ENCODE measurements around the gene KCNK15. TPM values are rescaled to one million over a fixed set of nuclear protein-coding genes. Genes with fewer than 3 reads are reported as not detected.

KCNK15 gene
- polyA plus RNA-seq, 3 donors from 2014 or later: not detected

DNA sequence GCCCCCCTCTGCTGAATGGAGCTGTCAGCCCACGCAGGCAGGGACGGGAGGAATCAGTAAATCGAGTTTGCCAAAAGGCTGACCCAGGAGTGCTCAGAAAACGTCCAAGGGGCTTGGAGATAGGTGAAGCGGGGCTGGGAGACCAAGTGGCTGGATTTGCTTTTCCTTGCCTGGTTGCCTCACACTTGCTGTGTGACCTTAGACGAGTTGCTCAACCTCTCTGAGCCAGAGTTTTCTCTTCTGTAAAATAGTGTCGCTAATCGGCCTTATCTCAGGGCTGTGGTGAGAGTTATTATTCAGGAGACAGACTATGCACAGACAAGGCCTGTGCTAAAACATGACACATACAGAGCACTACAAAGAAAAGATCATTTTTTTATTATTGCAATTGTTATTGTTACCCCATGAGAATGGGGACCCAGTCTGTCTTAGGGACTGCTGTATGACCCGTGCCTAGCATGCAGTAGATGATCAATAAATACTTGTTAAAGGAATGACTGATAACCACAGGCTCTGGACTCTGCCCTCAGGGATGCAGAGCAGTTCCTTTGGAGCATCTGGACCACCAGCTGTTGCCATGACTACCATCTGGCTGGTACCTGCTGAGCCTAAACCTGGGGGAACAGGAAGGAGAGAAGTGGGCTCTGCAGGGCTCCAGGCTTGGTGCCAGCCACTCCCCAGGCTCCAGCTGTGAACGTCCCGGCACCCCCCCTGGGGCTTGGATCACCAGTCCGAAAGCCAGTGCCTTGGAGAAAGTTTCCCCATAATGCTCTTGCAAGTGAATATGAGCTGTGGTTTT is 901 bp downstream of the KCNK15 start:
- no peaks in the 10 kb centered on the region for H3K9me3 Mint-ChIP-seq
- H3K27me3 Mint-ChIP-seq (ENCODE audit: low read depth in 3 of 3): peaks cover 15 to 19% (median 16%) of the 10 kb centered on the region in 3 donors
- peak overlapping the region; percentile 56 to 81 (median 67) for H3K4me3 Mint-ChIP-seq
- H3K27ac Mint-ChIP-seq: no peak overlapping the region
- no peak for DNase-seq
- peaks cover 10 to 13% of the 10 kb centered on the region in 2 donors for H3K4me1 Mint-ChIP-seq
- no peaks in the 10 kb centered on the region for H3K36me3 Mint-ChIP-seq

DNA sequence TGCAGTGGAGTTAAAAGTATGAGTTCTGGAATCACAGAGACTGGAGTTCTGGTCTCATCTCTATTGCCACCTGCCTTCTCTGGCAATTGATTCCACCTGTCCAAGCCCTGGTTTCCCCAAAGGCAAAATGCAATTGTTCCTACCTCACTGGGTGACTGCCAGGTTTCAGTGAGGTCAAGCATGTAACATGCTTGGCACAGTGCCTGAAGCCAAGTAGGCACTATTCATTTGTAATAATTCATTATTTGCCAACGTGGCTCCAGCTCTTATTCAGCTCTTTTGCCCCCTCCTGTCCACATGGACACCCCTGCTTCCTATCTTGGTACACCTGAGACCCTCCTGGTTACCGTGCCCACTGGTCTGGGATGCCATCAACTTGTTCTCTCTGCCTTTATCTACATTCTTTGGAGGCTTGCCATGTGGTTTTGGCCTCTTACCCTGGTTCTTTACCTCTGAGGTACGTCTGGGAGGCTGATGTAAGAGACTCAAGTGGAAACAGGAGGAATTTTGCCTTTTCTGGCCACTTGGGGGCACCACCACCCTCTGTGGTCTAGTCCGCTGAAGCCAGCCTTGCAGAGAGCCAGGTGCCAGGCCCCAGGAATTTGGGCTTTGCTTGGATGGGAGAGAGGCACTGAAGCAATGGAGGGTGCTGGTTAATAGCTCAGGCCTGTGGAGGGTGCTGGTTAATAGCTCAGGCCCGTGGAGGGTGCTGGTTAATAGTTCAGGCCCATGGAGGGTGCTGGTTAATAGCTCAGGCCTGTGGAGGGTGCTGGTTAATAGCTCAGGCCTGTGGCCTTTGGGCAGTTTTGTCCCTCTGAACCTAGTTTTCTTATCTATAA is 1.7 kb downstream of the KCNK15 start:
- no peaks in the 10 kb centered on the region for H3K36me3 Mint-ChIP-seq
- DNase-seq: peak in 1 of 3 donors; percentile 24
- peak overlapping the region in 3 of 5 donors; percentile 8 to 69 (median 8) for H3K4me3 Mint-ChIP-seq
- peaks cover 10 to 13% of the 10 kb centered on the region in 2 donors for H3K4me1 Mint-ChIP-seq
- no peak overlapping the region for H3K27ac Mint-ChIP-seq
- peaks cover 13 to 19% (median 16%) of the 10 kb centered on the region in 3 donors for H3K27me3 Mint-ChIP-seq (ENCODE audit: low read depth in 3 of 3)
- H3K9me3 Mint-ChIP-seq: no peaks in the 10 kb centered on the region

DNA sequence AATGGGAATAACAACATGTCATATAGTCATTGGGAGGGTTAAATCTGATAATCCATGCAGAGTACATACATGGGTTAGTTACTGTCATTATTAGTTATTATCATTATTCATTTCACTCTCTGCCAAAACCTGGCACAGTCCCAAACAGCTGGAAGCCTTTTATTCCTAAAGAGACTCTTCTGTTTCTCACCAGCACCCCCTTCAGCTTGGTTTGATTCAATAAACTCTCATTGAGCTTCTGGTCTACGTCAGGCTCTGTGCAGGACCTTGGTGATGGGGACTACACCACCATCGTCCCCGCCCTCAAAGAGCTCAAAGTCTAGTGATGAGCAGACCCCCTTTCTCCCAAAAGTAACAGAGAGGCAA is 2.3 kb downstream of the KCNK15 start:
- H3K4me3 Mint-ChIP-seq: no peak overlapping the region
- no peaks in the 10 kb centered on the region for H3K36me3 Mint-ChIP-seq
- H3K27me3 Mint-ChIP-seq (ENCODE audit: low read depth in 3 of 3): peaks cover 13 to 19% (median 16%) of the 10 kb centered on the region in 3 donors
- no peaks in the 10 kb centered on the region for H3K9me3 Mint-ChIP-seq
- H3K27ac Mint-ChIP-seq: no peak overlapping the region
- no peak for DNase-seq
- peaks cover 10 to 13% of the 10 kb centered on the region in 2 donors for H3K4me1 Mint-ChIP-seq

DNA sequence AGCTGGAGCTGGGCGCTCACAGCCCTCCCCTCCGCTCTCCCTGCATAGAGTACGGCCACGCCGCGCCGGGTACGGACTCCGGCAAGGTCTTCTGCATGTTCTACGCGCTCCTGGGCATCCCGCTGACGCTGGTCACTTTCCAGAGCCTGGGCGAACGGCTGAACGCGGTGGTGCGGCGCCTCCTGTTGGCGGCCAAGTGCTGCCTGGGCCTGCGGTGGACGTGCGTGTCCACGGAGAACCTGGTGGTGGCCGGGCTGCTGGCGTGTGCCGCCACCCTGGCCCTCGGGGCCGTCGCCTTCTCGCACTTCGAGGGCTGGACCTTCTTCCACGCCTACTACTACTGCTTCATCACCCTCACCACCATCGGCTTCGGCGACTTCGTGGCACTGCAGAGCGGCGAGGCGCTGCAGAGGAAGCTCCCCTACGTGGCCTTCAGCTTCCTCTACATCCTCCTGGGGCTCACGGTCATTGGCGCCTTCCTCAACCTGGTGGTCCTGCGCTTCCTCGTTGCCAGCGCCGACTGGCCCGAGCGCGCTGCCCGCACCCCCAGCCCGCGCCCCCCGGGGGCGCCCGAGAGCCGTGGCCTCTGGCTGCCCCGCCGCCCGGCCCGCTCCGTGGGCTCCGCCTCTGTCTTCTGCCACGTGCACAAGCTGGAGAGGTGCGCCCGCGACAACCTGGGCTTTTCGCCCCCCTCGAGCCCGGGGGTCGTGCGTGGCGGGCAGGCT is 4.6 kb downstream of the KCNK15 start:
- Mint-ChIP-seq H3K27ac (no peak overlapping the region), H3K36me3 (no peaks in the 10 kb centered on the region), H3K9me3 (no peaks in the 10 kb centered on the region), H3K27me3 (ENCODE audit: low read depth in 3 of 3) (peaks cover 4 to 14% (median 8%) of the 10 kb centered on the region in 3 donors), H3K4me1 (peaks cover 6 to 8% of the 10 kb centered on the region in 2 donors), H3K4me3 (no peak overlapping the region)
- no peak for DNase-seq

DNA sequence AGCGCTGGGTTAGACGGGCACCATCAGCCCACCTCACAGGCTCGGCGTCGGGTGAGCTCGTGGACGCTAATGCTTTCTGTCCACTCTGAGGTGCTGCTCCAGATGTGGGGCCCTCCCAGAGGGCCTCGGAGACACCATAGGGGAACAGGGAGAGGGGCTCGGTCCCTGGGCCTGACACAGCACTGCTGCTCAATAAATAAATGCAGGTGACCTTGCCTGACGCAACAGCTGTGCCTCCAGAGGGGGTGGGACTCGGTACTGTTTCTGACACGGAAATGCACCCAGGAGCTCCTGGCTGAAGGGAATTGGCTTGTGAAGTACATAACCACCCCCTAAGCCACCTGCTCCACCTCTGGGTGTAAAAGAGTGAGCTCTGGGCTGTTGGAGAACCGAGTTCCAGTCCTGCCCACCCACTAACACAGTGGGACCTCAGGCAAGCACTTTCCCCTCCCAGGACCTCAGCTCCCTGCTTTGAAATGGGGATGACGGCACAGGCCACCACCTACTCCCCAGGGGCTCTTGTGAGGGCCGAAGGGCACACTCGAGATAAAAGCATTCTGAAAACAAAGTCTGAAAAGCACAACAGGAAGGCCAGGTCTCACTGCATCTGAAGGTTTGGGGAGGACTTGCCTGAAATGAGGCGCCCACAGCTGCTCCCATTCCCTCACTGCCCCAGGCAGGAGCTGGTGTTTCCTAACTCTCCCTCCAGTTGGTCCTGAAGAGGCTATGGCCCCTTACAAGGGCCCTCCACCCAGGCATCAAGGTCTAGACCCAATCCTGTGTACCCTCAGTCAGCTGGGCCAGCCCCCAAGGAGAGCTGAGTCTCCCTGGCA is 6.7 kb downstream of the KCNK15 start:
- Mint-ChIP-seq H3K27ac (no peak overlapping the region), H3K27me3 (ENCODE audit: low read depth in 3 of 3) (peaks cover 0 to 9% (median 0%) of the 10 kb centered on the region in 3 donors), H3K4me1 (peaks cover 0 to 2% of the 10 kb centered on the region in 2 donors), H3K36me3 (no peaks in the 10 kb centered on the region), H3K9me3 (no peaks in the 10 kb centered on the region), H3K4me3 (no peak overlapping the region)
- DNase-seq: no peak

DNA sequence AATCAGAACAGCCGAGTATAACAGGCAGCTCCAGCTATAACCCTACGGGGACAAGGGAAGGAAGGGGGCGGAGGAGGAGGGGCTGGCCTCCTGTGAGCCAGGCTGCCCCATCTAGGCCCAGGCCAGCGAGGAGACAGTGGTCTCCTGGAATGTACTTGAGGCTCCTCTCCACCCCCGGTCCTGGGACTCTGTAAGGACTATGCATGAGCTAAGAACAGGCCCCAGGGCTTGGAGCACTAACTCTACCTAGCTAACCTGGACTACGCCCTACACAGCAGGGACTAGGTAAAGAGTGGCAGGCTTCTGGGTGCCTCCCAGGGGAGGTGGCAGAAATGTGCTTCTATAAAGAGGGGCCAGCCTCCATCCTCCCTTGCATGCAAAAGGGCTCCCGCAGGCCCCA is 8.9 kb downstream of the KCNK15 start:
- Mint-ChIP-seq H3K9me3 (no peaks in the 10 kb centered on the region), H3K36me3 (no peaks in the 10 kb centered on the region), H3K27me3 (ENCODE audit: low read depth in 3 of 3) (peaks cover 0 to 5% (median 0%) of the 10 kb centered on the region in 3 donors), H3K27ac (no peak overlapping the region), H3K4me3 (no peak overlapping the region), H3K4me1 (no peaks in the 10 kb centered on the region)
- DNase-seq: no peak

DNA sequence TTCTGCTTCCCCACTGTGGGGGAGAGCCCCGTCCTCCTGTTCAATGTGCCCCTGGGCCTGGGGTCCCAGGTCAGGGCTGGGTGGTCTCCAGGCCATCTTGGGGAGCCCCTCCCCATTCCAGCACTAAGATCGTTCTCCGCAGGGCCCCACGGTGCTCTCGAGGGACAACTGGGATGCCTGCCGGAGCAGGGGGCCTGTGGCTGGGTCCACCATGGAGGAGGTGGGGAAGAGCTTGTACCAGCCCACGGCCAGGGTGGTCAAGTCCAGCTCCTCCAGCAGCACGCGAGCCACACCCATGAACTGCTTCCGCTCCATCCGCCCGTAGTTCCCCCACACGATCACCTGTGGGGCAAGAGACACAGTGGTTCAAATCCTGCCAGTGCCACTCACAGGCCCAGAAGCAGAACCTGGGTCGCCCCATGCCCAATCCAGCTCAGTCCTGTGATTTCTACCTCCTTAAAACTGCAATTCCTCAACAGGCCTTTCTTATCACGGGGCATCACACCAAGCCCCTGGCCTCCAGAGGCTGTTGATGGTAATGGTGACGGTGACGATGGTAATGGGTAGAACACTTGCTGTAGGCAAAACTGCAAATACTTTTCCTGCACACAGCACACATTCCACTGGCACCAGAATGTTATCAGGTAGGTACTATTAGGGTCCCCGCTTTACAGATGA is 10.5 kb downstream of the KCNK15 start:
- Mint-ChIP-seq H3K9me3 (no peaks in the 10 kb centered on the region), H3K4me3 (no peak overlapping the region), H3K4me1 (no peaks in the 10 kb centered on the region), H3K27me3 (ENCODE audit: low read depth in 3 of 3) (peaks cover 0 to 1% (median 0%) of the 10 kb centered on the region in 3 donors), H3K36me3 (no peaks in the 10 kb centered on the region), H3K27ac (no peak overlapping the region)
- DNase-seq: no peak

DNA sequence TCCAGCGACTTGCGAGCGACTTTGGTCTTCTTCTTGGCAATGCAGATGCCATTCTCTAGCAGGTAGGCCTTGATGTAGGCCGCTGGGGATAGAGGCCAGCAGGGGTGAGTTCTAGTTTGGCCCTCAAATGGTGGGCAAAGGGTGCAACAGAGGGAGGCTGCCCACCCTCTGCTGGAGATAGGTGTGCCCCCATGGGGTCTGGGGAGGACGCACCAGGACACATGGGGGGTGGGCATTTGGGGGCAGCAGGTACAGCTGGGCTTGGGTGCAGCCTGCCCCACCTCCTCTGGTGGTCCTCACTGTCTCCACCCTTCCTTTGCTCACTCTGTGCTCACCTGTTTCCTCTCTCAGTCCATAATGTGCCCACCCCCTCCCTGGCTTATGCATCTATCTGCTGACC is 11.3 kb downstream of the KCNK15 start:
- no peaks in the 10 kb centered on the region for H3K36me3 Mint-ChIP-seq
- H3K27ac Mint-ChIP-seq: no peak overlapping the region
- no peak for DNase-seq
- H3K9me3 Mint-ChIP-seq: no peaks in the 10 kb centered on the region
- H3K4me3 Mint-ChIP-seq: no peak overlapping the region
- no peaks in the 10 kb centered on the region for H3K4me1 Mint-ChIP-seq
- H3K27me3 Mint-ChIP-seq (ENCODE audit: low read depth in 3 of 3): peaks cover 0 to 2% (median 0%) of the 10 kb centered on the region in 3 donors

DNA sequence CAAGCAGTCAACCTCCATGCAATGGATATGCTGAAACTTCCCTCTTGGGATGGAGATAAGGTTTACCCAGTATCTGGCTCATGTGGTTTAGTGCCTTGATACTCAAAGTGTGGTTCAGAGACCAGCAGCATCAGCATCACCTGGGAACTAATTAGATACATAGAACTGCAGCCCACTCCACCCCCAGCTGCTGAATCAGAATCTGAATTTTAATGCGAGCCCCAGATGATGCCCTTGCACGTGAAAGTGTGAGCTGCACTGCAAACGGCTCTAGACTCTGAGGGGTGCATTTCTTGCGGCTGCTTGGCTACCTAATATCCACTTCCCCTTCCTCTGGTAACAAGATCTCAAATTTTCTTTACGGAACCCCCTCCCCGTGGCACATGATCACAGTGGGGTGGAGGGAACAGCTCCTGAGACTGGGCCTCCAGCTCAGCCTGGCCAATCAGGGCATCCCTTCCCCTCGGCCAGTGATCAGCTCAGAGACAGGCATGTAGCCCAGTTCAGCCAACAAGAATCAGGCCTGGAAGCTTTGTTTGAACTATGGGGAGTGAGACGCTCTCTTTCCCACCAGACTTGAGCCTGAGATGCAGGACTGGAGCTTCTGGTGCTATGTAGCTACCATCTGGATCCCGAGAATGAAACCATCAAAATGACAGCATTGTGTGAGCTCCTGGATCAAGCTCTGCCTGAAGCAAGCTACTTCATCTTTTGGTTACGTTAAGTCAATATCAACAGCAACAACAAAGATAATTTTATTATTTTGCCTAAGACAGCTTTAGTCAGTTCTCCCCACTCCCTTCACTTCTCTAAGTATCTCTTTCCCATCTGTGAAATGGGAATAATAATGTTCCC is 12.8 kb downstream of the KCNK15 start:
- no peak overlapping the region for H3K27ac Mint-ChIP-seq
- H3K4me3 Mint-ChIP-seq: no peak overlapping the region

DNA sequence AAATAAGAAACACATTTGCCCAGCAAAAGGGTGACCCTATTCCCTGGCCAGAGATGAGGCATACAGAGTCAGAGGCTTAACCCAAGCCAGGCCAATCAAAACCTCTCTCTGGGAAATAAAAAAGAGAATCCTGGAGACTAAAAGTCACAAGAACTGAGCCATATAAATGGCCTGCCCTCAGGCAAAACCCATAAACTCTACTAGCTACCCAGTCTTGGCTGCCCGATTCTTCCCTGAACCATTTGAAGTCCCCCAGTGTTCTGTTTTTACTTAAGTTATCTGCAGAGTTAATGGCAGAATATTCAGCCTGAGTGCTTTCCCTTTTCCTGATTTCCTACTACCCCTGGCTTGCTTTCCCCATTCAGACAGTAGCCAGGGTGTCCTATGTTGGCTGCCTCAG is 13.9 kb downstream of the KCNK15 start:
- Mint-ChIP-seq H3K9me3 (no peaks in the 10 kb centered on the region), H3K27me3 (ENCODE audit: low read depth in 3 of 3) (peaks cover 0 to 2% (median 1%) of the 10 kb centered on the region in 3 donors), H3K4me1 (no peaks in the 10 kb centered on the region), H3K36me3 (no peaks in the 10 kb centered on the region), H3K27ac (no peak overlapping the region), H3K4me3 (no peak overlapping the region)
- DNase-seq: no peak

More for the DNA sequence above, 12.8 kb downstream of the KCNK15 start:
- no peaks in the 10 kb centered on the region for H3K4me1 Mint-ChIP-seq
- H3K27me3 Mint-ChIP-seq (ENCODE audit: low read depth in 3 of 3): peaks cover 0 to 2% (median 0%) of the 10 kb centered on the region in 3 donors
- H3K9me3 Mint-ChIP-seq: no peaks in the 10 kb centered on the region
- no peak for DNase-seq
- H3K36me3 Mint-ChIP-seq: no peaks in the 10 kb centered on the region

DNA sequence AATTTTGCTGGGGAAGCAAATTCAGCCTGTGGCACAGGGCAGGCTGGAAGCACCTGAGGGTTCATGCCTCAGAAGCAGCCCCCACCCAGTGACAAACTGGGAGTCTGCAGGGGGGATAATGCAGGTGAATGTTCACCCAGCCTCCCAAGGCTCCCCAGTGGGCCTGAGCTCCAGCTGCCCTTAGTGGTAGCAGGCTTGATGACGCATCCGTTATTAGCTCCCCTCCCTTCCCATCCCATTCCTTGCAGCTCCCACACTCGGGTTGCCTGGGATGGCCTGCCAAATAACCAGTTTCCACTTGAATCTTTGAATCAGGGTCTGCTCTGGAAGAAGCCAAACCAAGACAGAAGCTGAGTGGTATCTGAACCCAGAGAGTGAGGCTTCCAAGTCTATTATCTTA is 15.8 kb downstream of the KCNK15 start:
- Mint-ChIP-seq H3K36me3 (no peaks in the 10 kb centered on the region), H3K27ac (no peak overlapping the region), H3K4me1 (no peaks in the 10 kb centered on the region)

More for the DNA sequence above, 15.8 kb downstream of the KCNK15 start:
- H3K27me3 Mint-ChIP-seq (ENCODE audit: low read depth in 3 of 3): peaks cover 0 to 4% (median 1%) of the 10 kb centered on the region in 3 donors
- DNase-seq: no peak
- H3K4me3 Mint-ChIP-seq: no peak overlapping the region
- H3K9me3 Mint-ChIP-seq: no peaks in the 10 kb centered on the region

Measured in immature natural killer cell (primary cell).